ENCODE measurements around the gene CDHR5.
A peak's percentile ranks its signal among the peaks of the same experiment; 100 is the strongest.

The CDHR5 gene

GRCh38 chr11:598005-598680 lies 26.6 kb downstream of the CDHR5 start:
- H2AK5ac ChIP-seq (ENCODE audit: low read length): no peak overlapping the region
- no peak overlapping the region for H3K4ac ChIP-seq (ENCODE audit: low read depth, low read length)
- H3K9ac ChIP-seq (ENCODE audit: low read length): no peak overlapping the region
- no peak overlapping the region for H3K4me3 ChIP-seq (ENCODE audit: low read length)
- WGBS (ENCODE audit: extremely low coverage, insufficient coverage, low lambda C conversion rate): no CpG with 5 or more reads among the region's 30 CpGs
- no peak overlapping the region for H2BK5ac ChIP-seq (ENCODE audit: low read length)
- no peak for DNase-seq
- no peak overlapping the region for H2BK15ac ChIP-seq (replicated peaks; ENCODE audit: low read depth)
- H3K4me1 ChIP-seq (ENCODE audit: control insufficient read depth, low read depth, low read length): no peaks in the 10 kb centered on the region
- no peak overlapping the region for H2BK120ac ChIP-seq (ENCODE audit: low read depth, low read length)
- no peak overlapping the region for H4K5ac ChIP-seq (ENCODE audit: low read length)
- no peak overlapping the region for H3K4me2 ChIP-seq (ENCODE audit: low read length)
- H3K79me2 ChIP-seq (ENCODE audit: control insufficient read depth, insufficient read depth, low read length): no peaks in the 10 kb centered on the region
- no peaks in the 10 kb centered on the region for H3K27me3 ChIP-seq (ENCODE audit: insufficient read depth, low read length, poor library complexity)
- peaks cover 32% of the 10 kb centered on the region for H3K36me3 ChIP-seq (ENCODE audit: control insufficient read depth, insufficient read depth, low read length)
- H4K8ac ChIP-seq (ENCODE audit: low read depth, low read length): no peak overlapping the region
- H3K23ac ChIP-seq (ENCODE audit: low read length): no peak overlapping the region
- H3K56ac ChIP-seq (ENCODE audit: low read length): no peak overlapping the region
- H3K18ac ChIP-seq (ENCODE audit: low read length): no peak overlapping the region
- H3K27ac ChIP-seq (ENCODE audit: low read depth, low read length): no peak overlapping the region
- H3K79me1 ChIP-seq (ENCODE audit: low read length): peaks cover 5% of the 10 kb centered on the region

- Histone ChIP-seq H2AK5ac (ENCODE audit: low read length) (no peak overlapping the region), H4K8ac (ENCODE audit: low read depth, low read length) (no peak overlapping the region), H2BK5ac (ENCODE audit: low read length) (no peak overlapping the region), H4K5ac (ENCODE audit: low read length) (no peak overlapping the region), H3K79me1 (ENCODE audit: low read length) (peaks cover 5% of the 10 kb centered on the region), H2BK15ac (replicated peaks; ENCODE audit: low read depth) (no peak overlapping the region), H3K79me2 (ENCODE audit: control insufficient read depth, insufficient read depth, low read length) (no peaks in the 10 kb centered on the region), H3K9ac (ENCODE audit: low read length) (no peak overlapping the region), H3K4ac (ENCODE audit: low read depth, low read length) (no peak overlapping the region), H3K4me1 (ENCODE audit: control insufficient read depth, low read depth, low read length) (no peaks in the 10 kb centered on the region), H3K56ac (ENCODE audit: low read length) (no peak overlapping the region), H3K4me2 (ENCODE audit: low read length) (no peak overlapping the region), H2BK120ac (ENCODE audit: low read depth, low read length) (no peak overlapping the region), H3K36me3 (ENCODE audit: control insufficient read depth, insufficient read depth, low read length) (peaks cover 37% of the 10 kb centered on the region), H3K18ac (ENCODE audit: low read length) (no peak overlapping the region), H3K4me3 (ENCODE audit: low read length) (no peak overlapping the region), H3K27ac (ENCODE audit: low read depth, low read length) (no peak overlapping the region), H3K27me3 (ENCODE audit: insufficient read depth, low read length, poor library complexity) (no peaks in the 10 kb centered on the region), H3K23ac (ENCODE audit: low read length) (no peak overlapping the region)
- no CpG with 5 or more reads among the region's 29 CpGs for WGBS (ENCODE audit: extremely low coverage, insufficient coverage, low lambda C conversion rate)
- peak; percentile 41 for DNase-seq
Measured at GRCh38 chr11:597166-597725, 27.5 kb downstream of the CDHR5 start.

GRCh38 chr11:596374-596773 lies 28.4 kb downstream of the CDHR5 start:
- no peak overlapping the region for H3K27ac ChIP-seq (ENCODE audit: low read depth, low read length)
- no peak overlapping the region for H4K8ac ChIP-seq (ENCODE audit: low read depth, low read length)
- H3K9ac ChIP-seq (ENCODE audit: low read length): no peak overlapping the region
- H2BK5ac ChIP-seq (ENCODE audit: low read length): no peak overlapping the region
- H2BK15ac ChIP-seq (replicated peaks; ENCODE audit: low read depth): no peak overlapping the region
- peaks cover 5% of the 10 kb centered on the region for H3K79me1 ChIP-seq (ENCODE audit: low read length)
- H3K4me2 ChIP-seq (ENCODE audit: low read length): no peak overlapping the region
- DNase-seq: no peak
- H3K4ac ChIP-seq (ENCODE audit: low read depth, low read length): no peak overlapping the region
- H4K5ac ChIP-seq (ENCODE audit: low read length): no peak overlapping the region
- H3K79me2 ChIP-seq (ENCODE audit: control insufficient read depth, insufficient read depth, low read length): no peaks in the 10 kb centered on the region
- no peaks in the 10 kb centered on the region for H3K4me1 ChIP-seq (ENCODE audit: control insufficient read depth, low read depth, low read length)
- no peak overlapping the region for H2BK120ac ChIP-seq (ENCODE audit: low read depth, low read length)
- no peak overlapping the region for H2AK5ac ChIP-seq (ENCODE audit: low read length)
- WGBS (ENCODE audit: extremely low coverage, insufficient coverage, low lambda C conversion rate): no CpG with 5 or more reads among the region's 10 CpGs
- H3K18ac ChIP-seq (ENCODE audit: low read length): no peak overlapping the region
- H3K23ac ChIP-seq (ENCODE audit: low read length): no peak overlapping the region
- H3K56ac ChIP-seq (ENCODE audit: low read length): no peak overlapping the region
- peaks cover 34% of the 10 kb centered on the region for H3K36me3 ChIP-seq (ENCODE audit: control insufficient read depth, insufficient read depth, low read length)
- no peaks in the 10 kb centered on the region for H3K27me3 ChIP-seq (ENCODE audit: insufficient read depth, low read length, poor library complexity)
- H3K4me3 ChIP-seq (ENCODE audit: low read length): no peak overlapping the region

GRCh38 chr11:595400-595799 lies 29.4 kb downstream of the CDHR5 start:
- DNase-seq: no peak
- Histone ChIP-seq H2BK15ac (replicated peaks; ENCODE audit: low read depth) (no peak overlapping the region), H3K36me3 (ENCODE audit: control insufficient read depth, insufficient read depth, low read length) (peaks cover 34% of the 10 kb centered on the region), H3K18ac (ENCODE audit: low read length) (no peak overlapping the region), H3K4ac (ENCODE audit: low read depth, low read length) (no peak overlapping the region), H3K23ac (ENCODE audit: low read length) (no peak overlapping the region), H2AK5ac (ENCODE audit: low read length) (no peak overlapping the region), H3K79me1 (ENCODE audit: low read length) (peaks cover 5% of the 10 kb centered on the region), H3K9ac (ENCODE audit: low read length) (no peak overlapping the region), H3K4me3 (ENCODE audit: low read length) (no peak overlapping the region), H3K27ac (ENCODE audit: low read depth, low read length) (no peak overlapping the region), H3K4me2 (ENCODE audit: low read length) (no peak overlapping the region), H3K4me1 (ENCODE audit: control insufficient read depth, low read depth, low read length) (no peaks in the 10 kb centered on the region), H2BK5ac (ENCODE audit: low read length) (no peak overlapping the region), H4K5ac (ENCODE audit: low read length) (no peak overlapping the region), H3K27me3 (ENCODE audit: insufficient read depth, low read length, poor library complexity) (no peaks in the 10 kb centered on the region), H4K8ac (ENCODE audit: low read depth, low read length) (no peak overlapping the region), H3K79me2 (ENCODE audit: control insufficient read depth, insufficient read depth, low read length) (no peaks in the 10 kb centered on the region), H3K56ac (ENCODE audit: low read length) (no peak overlapping the region), H2BK120ac (ENCODE audit: low read depth, low read length) (no peak overlapping the region)
- no CpG with 5 or more reads among the region's 10 CpGs for WGBS (ENCODE audit: extremely low coverage, insufficient coverage, low lambda C conversion rate)

GRCh38 chr11:593347-593746 lies 31.4 kb downstream of the CDHR5 start:
- DNase-seq: no peak
- Histone ChIP-seq H3K79me1 (ENCODE audit: low read length) (peaks cover 9% of the 10 kb centered on the region), H2AK5ac (ENCODE audit: low read length) (no peak overlapping the region), H3K27ac (ENCODE audit: low read depth, low read length) (no peak overlapping the region), H3K79me2 (ENCODE audit: control insufficient read depth, insufficient read depth, low read length) (no peaks in the 10 kb centered on the region), H3K4me1 (ENCODE audit: control insufficient read depth, low read depth, low read length) (no peaks in the 10 kb centered on the region), H4K5ac (ENCODE audit: low read length) (no peak overlapping the region), H3K56ac (ENCODE audit: low read length) (no peak overlapping the region), H3K23ac (ENCODE audit: low read length) (no peak overlapping the region), H3K4ac (ENCODE audit: low read depth, low read length) (no peak overlapping the region), H2BK120ac (ENCODE audit: low read depth, low read length) (no peak overlapping the region), H3K36me3 (ENCODE audit: control insufficient read depth, insufficient read depth, low read length) (peaks cover 36% of the 10 kb centered on the region), H3K9ac (ENCODE audit: low read length) (no peak overlapping the region), H3K4me2 (ENCODE audit: low read length) (no peak overlapping the region), H2BK5ac (ENCODE audit: low read length) (no peak overlapping the region), H3K27me3 (ENCODE audit: insufficient read depth, low read length, poor library complexity) (no peaks in the 10 kb centered on the region), H2BK15ac (replicated peaks; ENCODE audit: low read depth) (no peak overlapping the region), H4K8ac (ENCODE audit: low read depth, low read length) (no peak overlapping the region), H3K4me3 (ENCODE audit: low read length) (no peak overlapping the region), H3K18ac (ENCODE audit: low read length) (no peak overlapping the region)
- no CpG with 5 or more reads among the region's 21 CpGs for WGBS (ENCODE audit: extremely low coverage, insufficient coverage, low lambda C conversion rate)

- WGBS (ENCODE audit: extremely low coverage, insufficient coverage, low lambda C conversion rate): no CpG with 5 or more reads among the region's 10 CpGs
Measured at GRCh38 chr11:592918-593317, 31.8 kb downstream of the CDHR5 start.

More at GRCh38 chr11:592918-593317, 31.8 kb downstream of the CDHR5 start:
- H3K23ac ChIP-seq (ENCODE audit: low read length): no peak overlapping the region
- H3K9ac ChIP-seq (ENCODE audit: low read length): no peak overlapping the region
- H2BK120ac ChIP-seq (ENCODE audit: low read depth, low read length): no peak overlapping the region
- H3K36me3 ChIP-seq (ENCODE audit: control insufficient read depth, insufficient read depth, low read length): peaks cover 38% of the 10 kb centered on the region
- no peaks in the 10 kb centered on the region for H3K27me3 ChIP-seq (ENCODE audit: insufficient read depth, low read length, poor library complexity)
- H2BK5ac ChIP-seq (ENCODE audit: low read length): no peak overlapping the region
- no peak overlapping the region for H3K4me3 ChIP-seq (ENCODE audit: low read length)
- no peak for DNase-seq
- no peak overlapping the region for H4K5ac ChIP-seq (ENCODE audit: low read length)
- H3K56ac ChIP-seq (ENCODE audit: low read length): no peak overlapping the region
- H4K8ac ChIP-seq (ENCODE audit: low read depth, low read length): no peak overlapping the region
- H2BK15ac ChIP-seq (replicated peaks; ENCODE audit: low read depth): no peak overlapping the region
- no peak overlapping the region for H3K18ac ChIP-seq (ENCODE audit: low read length)
- no peak overlapping the region for H3K27ac ChIP-seq (ENCODE audit: low read depth, low read length)
- H3K79me2 ChIP-seq (ENCODE audit: control insufficient read depth, insufficient read depth, low read length): no peaks in the 10 kb centered on the region
- no peaks in the 10 kb centered on the region for H3K4me1 ChIP-seq (ENCODE audit: control insufficient read depth, low read depth, low read length)
- no peak overlapping the region for H2AK5ac ChIP-seq (ENCODE audit: low read length)
- H3K79me1 ChIP-seq (ENCODE audit: low read length): peaks cover 11% of the 10 kb centered on the region
- no peak overlapping the region for H3K4ac ChIP-seq (ENCODE audit: low read depth, low read length)
- H3K4me2 ChIP-seq (ENCODE audit: low read length): no peak overlapping the region

Measured in mesendoderm (in vitro differentiated cells).